Upper lobe of right lung (tissue), 1 donor: ENCODE measurements around the gene POU6F1. TPM values are rescaled to one million over a fixed set of nuclear protein-coding genes. Genes with fewer than 3 reads are reported as not detected.

Source experiments
- ATAC-seq: fragments of 200-7000 bp; cut with Tn5 transposase; one replicate; pipeline ENCODE4 v1.9.1; 2020; ENCODE audit warnings: mild to moderate bottlenecking, moderate library complexity
- DNase-seq: peaks from one replicate; pipeline ENCODE4 v3.0.0-alpha.2; 2020
- H3K27ac ChIP-seq: fragments of 200-600 bp; one replicate; pipeline ENCODE4 v1.8.0; 2022
- H3K27me3 ChIP-seq: fragments of 200-600 bp; one replicate; pipeline ENCODE4 v1.8.0; 2022; ENCODE audit warnings: mild to moderate bottlenecking
- H3K36me3 ChIP-seq: fragments of 200-600 bp; one replicate; pipeline ENCODE4 v1.8.0; 2022
- H3K4me1 ChIP-seq: fragments of 200-600 bp; one replicate; pipeline ENCODE4 v1.8.0; 2022
- H3K4me3 ChIP-seq: fragments of 200-600 bp; one replicate; pipeline ENCODE4 v1.8.0; 2022; ENCODE audit warnings: mild to moderate bottlenecking
- H3K9me3 ChIP-seq: fragments of 200-600 bp; one replicate; pipeline ENCODE4 v1.8.0; 2022
- intact Hi-C: fragments of 100-400 bp; cut with DNase I; formaldehyde crosslinking; loops from one replicate; pipeline ENCODE4 v1.11.0; 2022
- total RNA-seq: library from RNA; stranded (reverse); fragmentation: NEBNext Ultra II Directional; extraction: Animal tissue kit (Norgen Biotek cat#: 25700); gene quantifications from one replicate; pipeline ENCODE4 v1.2.1, GENCODE V29; 2021
- TF ChIP-seq, protein P1 (sequence below): fragments of 200-600 bp; IDR thresholded peaks from one replicate; pipeline ENCODE4 v1.8.0; 2022; ENCODE audit warnings: antibody characterized with exemption
- donor health status: DM: no; HTN: yes; CAD: no; lungs with severe emphysema.

POU6F1 gene
- total RNA-seq, 1 donor from 2014 or later, result 19.0 TPM

DNA sequence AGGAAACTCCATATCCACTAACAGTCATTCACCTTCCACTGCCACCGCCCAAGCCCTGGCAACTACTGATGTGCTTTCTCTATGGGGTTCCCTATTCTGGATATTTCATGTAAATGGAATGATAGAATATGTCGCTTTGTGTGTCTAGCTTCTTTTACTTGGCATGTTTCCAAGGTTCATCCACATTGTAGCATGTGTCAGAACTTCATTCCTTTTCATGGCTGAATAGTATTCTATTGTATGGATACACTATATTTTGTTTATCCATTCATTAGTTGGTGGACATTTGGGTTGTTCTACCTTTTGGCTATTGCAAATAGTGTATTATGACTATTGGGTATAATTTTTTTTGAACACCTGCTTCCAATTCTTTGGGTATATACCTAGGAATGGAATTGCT is 8.6 kb downstream of the POU6F1 start:
- no peaks in the 10 kb centered on the region for H3K36me3 ChIP-seq
- no peaks in the 10 kb centered on the region for H3K27me3 ChIP-seq
- TF ChIP-seq, protein P1, sequence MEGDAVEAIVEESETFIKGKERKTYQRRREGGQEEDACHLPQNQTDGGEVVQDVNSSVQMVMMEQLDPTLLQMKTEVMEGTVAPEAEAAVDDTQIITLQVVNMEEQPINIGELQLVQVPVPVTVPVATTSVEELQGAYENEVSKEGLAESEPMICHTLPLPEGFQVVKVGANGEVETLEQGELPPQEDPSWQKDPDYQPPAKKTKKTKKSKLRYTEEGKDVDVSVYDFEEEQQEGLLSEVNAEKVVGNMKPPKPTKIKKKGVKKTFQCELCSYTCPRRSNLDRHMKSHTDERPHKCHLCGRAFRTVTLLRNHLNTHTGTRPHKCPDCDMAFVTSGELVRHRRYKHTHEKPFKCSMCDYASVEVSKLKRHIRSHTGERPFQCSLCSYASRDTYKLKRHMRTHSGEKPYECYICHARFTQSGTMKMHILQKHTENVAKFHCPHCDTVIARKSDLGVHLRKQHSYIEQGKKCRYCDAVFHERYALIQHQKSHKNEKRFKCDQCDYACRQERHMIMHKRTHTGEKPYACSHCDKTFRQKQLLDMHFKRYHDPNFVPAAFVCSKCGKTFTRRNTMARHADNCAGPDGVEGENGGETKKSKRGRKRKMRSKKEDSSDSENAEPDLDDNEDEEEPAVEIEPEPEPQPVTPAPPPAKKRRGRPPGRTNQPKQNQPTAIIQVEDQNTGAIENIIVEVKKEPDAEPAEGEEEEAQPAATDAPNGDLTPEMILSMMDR, result no peak
- H3K4me1 ChIP-seq, result no peaks in the 10 kb centered on the region
- DNase-seq, result no peak
- no peak overlapping the region for H3K27ac ChIP-seq
- H3K9me3 ChIP-seq, result no peaks in the 10 kb centered on the region
- no peak overlapping the region for H3K4me3 ChIP-seq
- no peak for ATAC-seq
- intact Hi-C loops, result no loop called here

DNA sequence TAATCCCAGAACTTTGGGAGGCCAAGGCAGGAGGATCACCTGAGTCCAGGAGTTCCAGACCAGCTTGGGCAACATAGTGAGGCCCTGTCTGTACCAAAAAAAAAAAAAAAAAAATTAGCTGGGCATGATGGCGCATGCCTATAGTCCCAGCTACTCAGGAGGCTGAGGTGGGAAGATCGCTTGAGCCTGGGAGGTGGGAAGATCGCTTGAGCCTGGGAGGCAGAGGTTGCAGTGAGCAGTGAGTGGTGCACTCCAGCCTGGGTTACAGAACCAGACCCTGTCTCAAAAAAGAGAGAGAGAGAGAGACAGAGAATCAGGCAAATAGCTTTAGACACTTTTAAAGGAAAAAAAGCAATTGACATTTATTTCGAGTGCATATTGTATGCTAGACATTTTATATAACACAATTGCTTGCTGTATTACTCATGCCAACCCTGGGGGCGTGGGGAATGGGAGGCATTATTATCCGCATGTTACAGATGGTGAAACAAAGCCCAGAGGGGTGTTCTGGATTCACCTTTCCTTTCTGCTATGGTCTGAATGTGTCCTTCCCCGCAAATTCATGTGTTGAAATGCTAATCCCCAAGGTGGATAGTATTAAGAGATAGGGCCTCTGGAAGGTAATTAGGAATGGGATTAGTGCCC is 9.7 kb downstream of the POU6F1 start:
- H3K4me1 ChIP-seq, result no peaks in the 10 kb centered on the region
- H3K9me3 ChIP-seq, result no peaks in the 10 kb centered on the region
- TF ChIP-seq, protein P1, result no peak
- ATAC-seq (no peak), DNase-seq (no peak)
- H3K27ac ChIP-seq, result no peak overlapping the region
- H3K4me3 ChIP-seq, result no peak overlapping the region
- no peaks in the 10 kb centered on the region for H3K36me3 ChIP-seq
- intact Hi-C loops, result no loop called here
- H3K27me3 ChIP-seq, result no peaks in the 10 kb centered on the region

DNA sequence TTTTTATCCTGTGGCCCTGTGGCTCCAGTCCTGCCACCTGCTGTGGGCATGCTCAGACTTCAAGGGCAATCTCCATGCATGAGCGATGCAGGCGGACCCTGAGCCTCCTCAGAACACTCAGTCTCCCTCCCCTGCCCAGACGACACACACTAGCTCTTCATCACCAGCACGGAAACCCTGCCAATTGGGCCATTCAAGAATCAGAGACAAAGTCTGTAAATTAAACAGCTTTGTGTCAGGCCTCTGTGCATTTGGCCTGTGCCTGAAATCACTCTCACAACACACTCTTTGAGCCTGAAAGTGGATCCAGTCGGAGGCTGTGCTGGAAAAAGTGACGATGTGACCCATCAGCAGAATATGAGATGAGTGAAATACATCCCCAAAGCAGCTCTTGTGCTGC is 12.5 kb downstream of the POU6F1 start:
- Histone ChIP-seq H3K4me1 (no peaks in the 10 kb centered on the region), H3K36me3 (no peaks in the 10 kb centered on the region), H3K9me3 (no peaks in the 10 kb centered on the region), H3K27me3 (no peaks in the 10 kb centered on the region), H3K27ac (no peak overlapping the region), H3K4me3 (no peak overlapping the region)
- intact Hi-C loops, result no loop called here
- ATAC-seq (no peak), DNase-seq (no peak)
- TF ChIP-seq, protein P1, result no peak

DNA sequence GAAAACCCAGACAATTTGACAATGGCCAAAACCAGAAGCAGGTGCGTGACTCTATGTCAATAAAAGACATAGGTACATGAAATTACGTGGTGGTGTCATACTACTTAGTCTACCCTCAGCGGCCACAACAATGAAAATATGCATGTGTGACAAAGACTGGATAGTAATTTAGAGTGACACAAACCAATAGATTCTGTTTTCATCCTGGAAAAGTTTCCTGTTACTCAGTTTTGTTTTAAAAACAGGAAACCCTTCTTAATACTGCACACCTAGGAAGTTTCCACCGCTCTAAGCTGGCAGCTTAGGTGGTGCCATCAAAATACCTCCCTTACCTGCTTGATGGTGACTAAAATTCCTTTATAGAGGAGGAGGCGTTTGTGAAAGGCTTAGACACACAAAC is 15.1 kb downstream of the POU6F1 start:
- DNase-seq, result no peak
- H3K4me1 ChIP-seq, result no peaks in the 10 kb centered on the region
- H3K36me3 ChIP-seq, result no peaks in the 10 kb centered on the region
- no peak for ATAC-seq
- intact Hi-C loops, result no loop called here
- H3K4me3 ChIP-seq, result no peak overlapping the region
- no peaks in the 10 kb centered on the region for H3K27me3 ChIP-seq
- H3K27ac ChIP-seq, result no peak overlapping the region
- TF ChIP-seq, protein P1, result no peak
- H3K9me3 ChIP-seq, result no peaks in the 10 kb centered on the region

DNA sequence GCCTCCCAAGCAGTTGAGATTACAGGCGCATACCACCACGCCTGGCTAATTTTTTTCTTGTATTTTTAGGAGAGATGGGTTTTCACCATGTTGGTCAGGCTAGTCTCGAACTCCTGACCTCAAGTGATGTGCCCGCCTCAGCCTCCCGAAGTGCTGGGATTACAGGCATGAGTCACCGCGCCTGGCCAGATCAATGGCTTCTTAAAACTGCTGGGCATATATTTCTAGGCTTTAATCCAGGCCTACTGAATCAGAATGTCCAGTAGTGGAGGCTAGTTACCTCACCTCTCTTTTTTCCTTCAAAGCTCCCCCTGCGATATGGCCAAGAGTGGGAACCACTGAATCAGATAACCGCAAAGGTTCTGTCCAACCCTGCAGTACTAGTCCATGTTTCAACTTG is 17.1 kb downstream of the POU6F1 start:
- Histone ChIP-seq H3K4me1 (no peaks in the 10 kb centered on the region), H3K27ac (no peak overlapping the region), H3K36me3 (no peaks in the 10 kb centered on the region), H3K9me3 (no peaks in the 10 kb centered on the region), H3K4me3 (no peak overlapping the region), H3K27me3 (no peaks in the 10 kb centered on the region)
- intact Hi-C loops, result no loop called here
- DNase-seq, result no peak
- ATAC-seq, result no peak
- TF ChIP-seq, protein P1, result no peak

DNA sequence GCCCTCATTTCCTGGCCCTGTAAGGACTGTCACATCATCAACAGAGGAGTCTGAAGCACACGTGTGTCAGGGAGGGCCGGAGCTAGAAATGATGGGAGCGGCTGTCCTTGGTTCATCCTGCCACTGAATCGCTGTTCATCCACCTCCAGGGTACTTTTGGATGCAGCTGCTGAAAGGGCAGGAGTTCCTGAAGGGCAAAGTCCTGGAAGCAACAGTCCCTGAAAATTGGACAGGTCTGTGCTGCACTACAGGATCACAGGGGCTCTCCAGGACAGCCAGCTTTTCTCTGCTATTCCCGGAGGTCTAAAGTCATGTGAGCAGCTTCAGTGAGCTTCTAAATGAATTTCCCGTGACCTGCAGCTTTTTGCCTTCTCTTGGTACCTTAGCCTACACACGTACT is 17.7 kb downstream of the POU6F1 start:
- H3K27ac ChIP-seq, result no peak overlapping the region
- no peak overlapping the region for H3K4me3 ChIP-seq
- intact Hi-C loops, result no loop called here
- no peaks in the 10 kb centered on the region for H3K9me3 ChIP-seq
- no peaks in the 10 kb centered on the region for H3K36me3 ChIP-seq
- no peak for ATAC-seq
- H3K27me3 ChIP-seq, result no peaks in the 10 kb centered on the region
- TF ChIP-seq, protein P1, result no peak
- no peaks in the 10 kb centered on the region for H3K4me1 ChIP-seq
- no peak for DNase-seq
